ENCODE results near the gene NOS1. TPM values are rescaled to one million over a fixed set of nuclear protein-coding genes. Genes with fewer than 3 reads are reported as not detected.

The NOS1 gene
- total and polyA plus RNA-seq, 2 of the 8 experiments (the other 6 are each of a cell fraction or from before 2014, with no cell fraction given) = 1.5 to 2.0 TPM

DNA sequence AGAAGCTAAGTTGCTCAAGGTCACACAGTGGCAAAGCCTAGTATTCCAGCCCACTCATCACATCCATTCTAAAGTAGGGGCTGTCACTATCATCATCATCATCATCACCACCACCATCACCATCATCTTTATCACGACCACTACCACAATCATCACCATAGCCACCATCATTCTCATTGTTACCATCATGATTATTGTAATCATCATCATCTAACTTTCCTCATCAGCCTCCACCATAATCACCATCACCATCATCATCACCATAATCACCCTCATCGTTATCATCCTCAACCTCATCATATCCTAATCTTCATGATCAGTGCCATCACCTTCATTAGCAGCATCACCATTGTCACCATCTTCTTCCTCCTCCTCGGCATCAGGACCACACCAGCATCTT is 48.7 kb downstream of the NOS1 start (continued):
- TF ChIP-seq, protein P1, sequence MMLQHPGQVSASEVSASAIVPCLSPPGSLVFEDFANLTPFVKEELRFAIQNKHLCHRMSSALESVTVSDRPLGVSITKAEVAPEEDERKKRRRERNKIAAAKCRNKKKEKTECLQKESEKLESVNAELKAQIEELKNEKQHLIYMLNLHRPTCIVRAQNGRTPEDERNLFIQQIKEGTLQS (IDR thresholded peaks at IDR 0.05; ENCODE audit: insufficient read depth, low read depth, low read length) = no peak

Data from H1 (cell line).